ENCODE data around the gene ZNF608. TPM values are rescaled to one million over a fixed set of nuclear protein-coding genes. Genes with fewer than 3 reads are reported as not detected.
A peak's percentile ranks its signal among the peaks of the same experiment; 100 is the strongest.

Gene ZNF608
- 20.4 and 30.3 TPM in 2 replicates for total RNA-seq (ENCODE audit: low replicate concordance)

- peak; percentile 84 for DNase-seq (ENCODE audit: low read depth)
- H3K4me3 ChIP-seq (ENCODE audit: low read depth, low read length) = peak within 1 kb of the TSS; percentile 62
- peak; percentile 15 for TF ChIP-seq CTCF (IDR thresholded peaks at IDR 0.05; ENCODE audit: insufficient read depth, low read length)
Measured at GRCh38 chr5:124745928-124746915, at the start of gene ZNF608. TSS of gene ZNF608 (minus strand) at chr5:124746639. CDS start at chr5:124744989, 1,650 bp downstream.

GRCh38 chr5:124795829-124796228 lies 49.4 kb upstream of the ZNF608 start:
- H3K4me3 ChIP-seq (ENCODE audit: low read depth, low read length) = no peak overlapping the region
- DNase-seq (ENCODE audit: low read depth) = no peak
- no peak for TF ChIP-seq CTCF (IDR thresholded peaks at IDR 0.05; ENCODE audit: insufficient read depth, low read length)

DNA sequence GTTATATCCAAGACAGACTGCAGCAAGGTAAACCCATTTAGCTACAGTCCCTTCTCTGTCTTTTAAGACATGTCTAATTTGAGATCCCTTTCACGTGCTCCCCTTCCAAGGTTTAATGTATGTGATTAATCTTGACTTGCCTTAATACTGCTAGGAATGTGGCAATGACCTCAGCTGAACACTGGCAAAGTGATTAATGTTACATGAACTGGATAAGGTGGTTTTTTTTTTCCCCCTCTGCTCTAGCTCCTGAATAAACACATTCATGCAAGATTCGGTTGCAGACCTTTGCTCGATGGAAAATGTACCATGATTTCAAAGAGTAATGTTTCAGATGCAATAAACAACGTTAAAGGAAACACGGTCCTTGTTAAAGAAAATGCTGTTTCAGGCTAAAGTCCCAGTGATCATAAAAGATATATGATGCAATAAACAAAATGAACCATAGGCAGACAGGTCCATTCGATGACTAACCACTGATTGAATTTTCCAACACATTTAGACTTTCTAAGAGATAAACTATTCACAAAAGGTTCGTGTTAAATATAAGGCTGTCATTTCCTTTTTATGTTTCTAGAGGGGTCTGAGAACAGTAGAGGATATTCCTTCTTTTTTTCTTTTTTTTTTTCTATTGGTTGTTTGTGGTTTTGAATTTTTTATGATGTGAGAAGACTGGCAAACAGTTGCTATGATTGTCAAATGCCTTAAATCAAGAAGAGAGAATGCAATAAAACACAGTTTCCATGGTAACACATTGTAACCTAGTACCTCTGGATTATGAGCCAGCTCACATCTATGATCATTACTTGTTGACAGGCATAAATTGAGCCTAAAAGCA lies 44.7 kb upstream of the ZNF608 start:
- TF ChIP-seq CTCF (IDR thresholded peaks at IDR 0.05; ENCODE audit: insufficient read depth, low read length) = no peak
- no peak for DNase-seq (ENCODE audit: low read depth)

DNA sequence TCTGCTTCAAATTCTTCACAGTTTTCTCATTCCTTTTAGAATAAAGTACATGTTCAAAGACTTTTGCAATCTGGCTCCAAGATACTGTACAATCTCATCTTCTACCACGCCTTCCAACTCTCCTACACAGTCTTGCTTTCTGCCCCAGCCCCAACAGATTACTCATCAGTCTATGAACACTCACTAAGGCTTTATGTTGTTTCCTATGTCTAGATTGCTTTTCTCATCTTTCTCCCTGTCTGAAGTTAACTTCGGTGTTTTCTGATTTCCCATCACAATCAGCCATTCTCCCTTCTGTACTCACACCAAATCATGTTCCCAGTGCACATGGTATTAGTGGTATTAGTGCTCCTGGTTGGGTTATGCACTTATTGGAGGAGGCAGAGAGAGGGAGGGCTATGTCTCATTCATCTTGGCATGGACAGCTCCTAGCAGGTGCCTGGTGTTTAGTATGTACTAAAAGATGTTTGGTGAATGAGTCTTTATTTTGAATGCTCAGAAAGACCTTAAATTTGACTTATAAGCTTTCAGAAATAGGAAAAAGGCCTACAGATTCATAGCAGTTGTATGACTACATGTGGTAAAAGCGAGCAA lies 44.0 kb upstream of the ZNF608 start:
- H3K4me3 ChIP-seq (ENCODE audit: low read depth, low read length) = no peak overlapping the region
- DNase-seq (ENCODE audit: low read depth) = peak; percentile 34
- no peak for TF ChIP-seq CTCF (IDR thresholded peaks at IDR 0.05; ENCODE audit: insufficient read depth, low read length)

More for the DNA sequence above, 44.7 kb upstream of the ZNF608 start:
- H3K4me3 ChIP-seq (ENCODE audit: low read depth, low read length) = no peak overlapping the region

GRCh38 chr5:124789104-124789605 lies 42.7 kb upstream of the ZNF608 start:
- DNase-seq (ENCODE audit: low read depth) = no peak
- no peak for TF ChIP-seq CTCF (IDR thresholded peaks at IDR 0.05; ENCODE audit: insufficient read depth, low read length)
- no peak overlapping the region for H3K4me3 ChIP-seq (ENCODE audit: low read depth, low read length)

- peak; percentile 84 for DNase-seq (ENCODE audit: low read depth)
- H3K4me3 ChIP-seq (ENCODE audit: low read depth, low read length) = no peak overlapping the region
- no peak for TF ChIP-seq CTCF (IDR thresholded peaks at IDR 0.05; ENCODE audit: insufficient read depth, low read length)
Measured at GRCh38 chr5:124783794-124784193, 37.4 kb upstream of the ZNF608 start.
